T-helper 1 cell treated with Interleukin-12 subunit alpha and Interleukin-12 subunit beta and Interleukin-4 antibody, amounts not matched to agents 30 ng/mL and 1 ng/mL, for 36 hours (primary cell): Measurements from ENCODE around the gene TEFM. TPM values are rescaled to one million over a fixed set of nuclear protein-coding genes. Genes with fewer than 3 reads are reported as not detected.
"Not testable (repeated sequence)": the region's sequence is repeated elsewhere in the genome, so short reads cannot be mapped to it uniquely, and the experiment has no call there.

Experiments used
- intact Hi-C: fragments of 100-400 bp; cut with micrococcal nuclease; formaldehyde crosslinking; loops from one replicate; pipeline ENCODE4 v1.15.1; 2024
- total RNA-seq: library from RNA; stranded (reverse); gene quantifications from 2 replicates; pipeline ENCODE4 v1.2.3, GENCODE V29; 2022

TEFM gene
- total RNA-seq, 1 donor from 2014 or later: 13.7 TPM

DNA sequence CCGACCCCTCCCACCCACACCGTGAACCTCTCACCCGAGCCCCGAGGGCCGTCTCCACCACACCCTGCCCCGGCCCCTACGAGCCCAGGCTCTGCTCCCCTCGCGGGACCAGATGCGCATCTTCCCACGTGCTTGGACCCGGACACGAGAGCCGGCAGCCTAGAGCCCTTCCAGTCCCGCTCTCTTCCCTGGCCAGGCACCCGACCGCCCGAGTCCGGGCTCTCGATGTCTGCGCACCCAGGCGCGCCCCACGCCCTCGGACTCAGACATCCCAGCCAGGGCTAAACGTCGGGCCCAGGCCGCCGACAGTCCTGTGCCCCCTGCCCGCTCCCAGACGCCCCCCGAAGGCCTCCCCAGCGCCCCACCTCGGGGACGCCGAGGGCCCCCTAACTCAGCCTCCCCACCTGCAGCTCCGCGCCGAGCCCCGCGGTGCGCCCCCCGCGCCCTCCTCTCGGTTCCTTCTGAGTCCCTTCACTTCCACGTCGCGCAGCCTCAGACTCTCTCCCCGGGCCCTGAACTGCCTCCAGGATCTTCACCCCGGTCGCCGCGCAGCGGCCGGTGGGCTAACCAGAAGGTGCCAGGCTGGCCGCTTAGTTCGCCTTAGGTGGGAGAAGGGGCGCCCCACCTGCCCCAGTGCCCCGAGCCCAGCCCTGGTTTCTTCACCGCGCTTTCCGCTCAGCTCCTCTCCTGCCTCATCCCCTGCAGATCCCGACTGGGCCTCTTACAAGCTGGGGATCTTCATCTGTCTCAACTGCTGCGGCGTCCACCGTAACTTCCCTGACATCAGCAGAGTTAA is 16.4 kb upstream of the TEFM start:
- intact Hi-C loops: no loop called here

DNA sequence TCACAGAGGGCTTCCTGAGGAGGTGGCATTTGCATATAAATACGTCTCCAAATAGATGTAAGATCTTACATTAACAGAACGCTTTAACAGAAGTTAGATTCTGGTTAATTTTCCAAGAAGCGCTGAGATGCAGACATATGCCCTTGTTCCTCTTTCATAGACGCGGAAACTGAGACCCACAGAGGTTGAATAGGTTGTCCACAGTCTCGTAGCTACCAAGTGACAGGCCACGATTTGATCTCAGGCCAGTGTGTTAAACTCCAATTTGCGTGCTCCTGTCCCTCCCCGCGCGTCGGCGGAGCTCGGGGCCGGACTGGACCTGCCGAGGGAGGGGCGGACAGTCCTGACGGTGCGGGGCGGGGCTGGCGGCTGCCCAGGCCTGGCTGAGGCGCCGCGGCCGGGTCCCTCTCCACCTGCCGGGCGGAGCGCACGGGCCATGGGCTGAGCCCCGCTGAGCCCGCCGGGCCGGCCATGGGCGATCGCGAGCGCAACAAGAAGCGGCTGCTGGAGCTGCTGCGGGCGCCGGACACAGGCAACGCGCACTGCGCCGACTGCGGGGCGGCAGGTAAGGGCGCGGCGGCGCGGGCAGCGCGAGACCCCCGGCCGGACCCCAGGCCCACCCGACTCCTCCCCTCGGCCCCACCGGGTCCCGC is 15.6 kb upstream of the TEFM start, which contains the start of gene ADAP2:
Gene ADAP2, plus strand, starts transcription at position 402 of the 653 bp plus-strand sequence. Its CDS starts 70 bp downstream, at position 472.
- intact Hi-C loops: no loop called here

DNA sequence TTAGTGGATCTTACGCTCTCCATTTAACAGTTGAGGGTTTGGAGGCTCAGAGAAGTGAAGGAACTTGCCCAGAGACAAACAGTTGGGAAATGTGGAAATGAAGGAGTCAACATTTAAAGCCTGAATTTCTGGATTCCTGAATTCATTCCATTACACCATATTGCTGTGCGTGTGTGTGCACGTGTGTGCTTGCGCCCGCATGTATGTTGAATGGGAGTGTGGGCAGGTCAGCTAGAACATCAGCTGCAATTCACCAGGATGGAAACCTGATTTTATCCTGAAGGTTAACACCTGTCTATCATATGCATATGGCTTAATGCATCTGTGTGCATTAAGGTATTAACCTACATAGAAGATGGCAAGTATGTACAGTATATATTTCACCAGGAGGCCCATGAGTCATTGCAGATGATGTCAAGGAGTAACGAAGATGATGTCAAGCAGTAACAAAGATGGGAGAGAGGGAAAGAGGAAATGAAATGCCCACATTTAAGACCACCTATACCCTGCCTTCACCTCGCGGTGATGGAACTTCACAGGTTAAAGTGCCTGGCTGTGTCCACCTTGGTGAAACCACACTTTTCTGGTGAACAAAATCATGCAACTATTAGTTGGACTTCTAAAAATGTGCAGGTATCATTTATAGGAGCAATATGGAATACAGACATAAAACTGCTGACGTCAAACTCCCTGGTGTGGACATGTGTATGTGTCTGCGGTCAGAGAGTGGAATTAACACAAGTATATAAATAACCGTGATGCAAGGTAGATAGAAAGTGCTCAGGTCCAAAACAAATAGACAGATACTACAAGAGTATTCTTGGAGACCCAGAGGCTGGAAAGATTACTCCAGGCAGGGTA is 14.9 kb upstream of the TEFM start:
- intact Hi-C loops: no loop called here

DNA sequence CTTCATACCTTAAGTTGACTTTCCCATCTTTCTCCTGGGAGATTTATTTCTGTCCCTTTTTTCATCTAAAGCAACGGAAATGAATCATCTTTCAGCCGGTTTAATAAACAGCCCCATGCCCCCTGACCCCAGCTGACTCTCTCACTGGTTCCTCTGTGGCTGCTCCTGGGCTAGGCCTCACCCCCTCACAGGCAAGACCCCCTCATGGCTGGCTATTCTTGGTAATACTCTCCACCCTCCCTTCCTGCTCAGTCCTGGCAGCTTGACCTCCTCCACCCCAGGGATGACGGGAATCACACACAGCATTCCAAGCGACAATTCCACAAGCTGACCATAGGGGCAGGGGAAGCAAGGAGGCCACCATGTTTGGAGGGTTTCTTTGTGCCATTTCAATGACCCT is 14.2 kb upstream of the TEFM start:
- intact Hi-C loops: no loop called here

DNA sequence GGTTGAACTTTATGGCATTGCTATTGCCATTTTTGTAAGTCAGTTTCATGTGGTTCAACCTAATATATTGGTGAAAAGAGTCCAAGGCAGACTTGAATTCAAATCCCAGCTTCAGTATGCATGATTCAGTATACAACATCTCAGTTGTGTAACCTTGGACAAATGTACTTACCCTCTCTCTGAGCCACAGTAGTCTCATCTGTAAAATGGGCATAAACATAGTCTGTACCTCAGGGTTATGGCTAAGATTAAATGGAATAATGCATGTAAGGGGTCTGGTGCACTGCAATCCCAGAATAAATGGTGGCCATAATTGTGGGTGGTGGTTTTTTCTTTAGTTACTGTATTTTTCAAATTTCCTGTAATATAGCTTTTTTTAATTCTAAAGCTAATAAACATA is 11.0 kb upstream of the TEFM start:
- intact Hi-C loops: no loop called here

DNA sequence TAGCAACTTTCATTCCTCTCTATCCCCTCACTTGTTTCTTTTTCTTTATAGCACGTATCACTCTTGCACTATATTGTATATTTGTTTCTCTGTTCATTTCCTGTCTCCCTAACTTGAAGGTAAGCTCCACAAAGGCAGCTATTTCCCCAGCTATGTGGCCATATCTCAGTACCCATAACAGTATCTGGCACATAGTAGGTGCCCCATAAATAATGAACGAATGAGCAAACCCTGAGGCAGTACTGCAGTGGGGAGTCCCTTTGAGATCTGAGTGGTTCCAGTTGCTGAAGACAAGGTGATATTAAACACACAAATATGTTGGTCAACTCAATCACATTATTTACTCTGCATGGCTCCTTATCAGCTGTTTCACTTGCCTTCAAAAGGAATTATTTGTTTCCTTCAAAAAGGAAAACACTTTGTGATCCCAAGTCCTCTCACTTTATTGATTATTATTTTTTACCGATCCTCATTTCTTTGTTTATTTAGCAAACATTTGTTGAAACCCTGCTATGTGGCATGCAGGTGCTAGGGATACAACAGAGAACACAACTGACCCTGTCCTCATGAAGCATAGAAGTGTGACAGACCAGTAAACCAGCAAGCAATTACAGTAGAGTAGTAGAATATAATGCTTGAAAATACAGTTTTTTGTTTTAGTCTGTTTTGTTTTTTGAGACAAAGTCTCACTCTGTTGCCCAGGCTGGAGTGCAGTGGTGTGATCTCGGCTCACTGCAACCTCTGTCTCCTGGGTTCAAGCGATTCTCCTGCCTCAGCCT is 10.0 kb upstream of the TEFM start:
- intact Hi-C loops: no loop called here

DNA sequence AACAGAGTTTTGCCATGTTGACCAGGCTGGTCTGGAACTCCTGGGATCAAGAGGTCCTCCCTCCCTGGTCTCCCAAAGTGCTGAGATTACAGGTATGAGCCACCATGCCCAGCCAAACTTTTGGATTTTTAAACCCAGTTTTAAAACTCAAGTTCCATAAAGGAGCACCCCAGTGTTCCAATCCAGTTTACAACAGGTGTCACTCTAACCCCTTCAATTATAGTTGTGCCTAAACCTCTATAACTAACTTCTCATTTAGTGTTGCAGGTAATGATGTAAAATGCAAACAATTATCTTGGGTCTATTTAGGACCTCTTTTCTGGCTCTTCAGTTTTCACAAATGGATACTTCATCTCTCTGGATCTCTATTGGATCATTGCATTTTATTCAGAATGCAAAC is 7.9 kb upstream of the TEFM start:
- intact Hi-C loops: no loop called here

DNA sequence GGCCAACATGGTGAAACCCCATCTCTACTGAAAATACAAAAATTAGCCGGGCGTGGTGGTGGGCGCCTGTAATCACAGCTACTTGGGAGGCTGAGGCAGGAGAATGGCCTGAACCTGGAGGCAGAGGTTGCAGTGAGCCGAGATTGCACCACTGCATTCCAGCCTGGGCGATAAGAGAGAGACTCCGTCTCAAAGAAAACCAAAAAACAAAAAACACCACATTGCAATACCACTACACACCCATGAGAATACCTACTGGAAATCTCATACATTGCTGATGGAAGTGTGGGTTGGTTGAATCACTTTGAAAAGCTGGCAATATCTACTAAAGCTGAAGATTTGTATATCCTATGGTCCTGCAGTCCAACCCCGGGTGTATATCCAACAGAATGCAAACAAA is 4.1 kb upstream of the TEFM start:
- intact Hi-C loops: not testable (repeated sequence)

DNA sequence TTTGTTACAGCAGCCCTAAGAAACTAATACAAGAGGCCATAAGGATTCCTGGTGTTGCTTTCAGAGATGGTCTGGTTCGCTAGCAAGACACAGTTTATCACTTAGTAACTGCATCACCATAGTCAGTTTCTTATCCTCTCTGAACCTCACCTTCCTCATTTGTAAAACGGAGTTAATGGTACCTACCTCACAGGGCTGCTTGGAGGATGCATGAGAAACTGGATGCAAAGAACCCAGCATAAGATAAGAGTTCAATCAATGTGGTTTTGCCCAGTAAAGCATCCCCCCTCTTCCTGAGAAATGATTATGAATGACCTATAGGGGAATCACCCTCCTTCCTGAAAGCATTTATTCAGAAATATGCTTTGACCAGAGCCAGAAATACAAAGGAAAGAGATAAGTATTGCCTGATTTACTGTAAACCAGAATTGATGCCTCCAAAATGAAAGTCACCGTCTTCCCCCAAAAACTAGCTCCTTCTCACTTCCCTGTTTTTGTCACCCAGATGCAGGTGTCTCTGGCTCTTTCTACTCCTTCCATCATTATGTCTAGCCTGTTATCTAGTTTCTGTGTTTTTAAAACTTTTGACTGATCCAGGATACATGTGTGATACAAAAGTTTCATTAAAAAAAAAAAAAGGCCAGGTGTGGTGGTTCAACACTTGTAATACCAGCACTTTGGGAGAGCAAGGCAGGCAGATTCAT is 2.8 kb upstream of the TEFM start:
- intact Hi-C loops: loop anchor here (5.0 to 10.0 kb wide), 2 partner anchors 156 to 403 kb away; partner anchors contain the start of gene EVI2B

DNA sequence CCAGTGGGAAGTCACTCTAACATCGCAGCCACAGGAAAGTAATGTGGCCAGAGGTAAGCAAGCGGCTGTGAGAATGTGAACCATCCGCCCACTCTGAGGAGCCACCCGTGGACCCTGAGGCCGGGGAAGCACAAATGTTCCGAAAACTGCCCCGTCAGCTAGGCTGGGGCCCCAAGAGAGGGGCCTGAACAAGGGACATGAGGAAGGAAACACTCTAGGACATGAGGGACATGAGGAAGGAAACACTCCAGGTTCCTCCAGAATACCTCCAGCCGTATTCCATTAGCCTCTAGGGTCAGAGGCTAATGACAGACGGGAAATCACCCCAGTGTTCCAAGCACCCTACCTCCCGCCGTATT is 317 bp downstream of the TEFM start:
- intact Hi-C loops: loop anchor here (1.0 to 10.0 kb wide), 8 partner anchors 65 to 996 kb away; partner anchors contain the start of genes EVI2B, NF1 and UTP6

DNA sequence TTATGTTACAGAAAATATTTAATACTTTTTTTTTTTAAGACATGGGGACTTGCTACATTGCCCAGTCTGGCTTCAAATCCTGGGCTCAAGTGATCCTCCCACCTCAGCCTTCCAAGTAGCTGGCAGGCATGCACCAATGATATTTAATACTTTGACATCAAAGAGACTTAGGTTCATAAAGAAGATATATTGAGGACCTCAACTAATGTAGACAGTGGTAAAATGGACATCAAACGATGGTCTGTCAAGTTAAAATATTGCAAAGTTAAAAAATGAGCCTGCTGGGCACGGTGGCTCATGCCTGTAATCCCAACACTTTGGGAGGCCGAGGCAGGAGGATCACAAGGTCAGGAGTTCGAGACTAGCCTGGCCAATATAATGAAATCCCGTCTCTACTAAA is 8.7 kb downstream of the TEFM start:
- intact Hi-C loops: no loop called here

DNA sequence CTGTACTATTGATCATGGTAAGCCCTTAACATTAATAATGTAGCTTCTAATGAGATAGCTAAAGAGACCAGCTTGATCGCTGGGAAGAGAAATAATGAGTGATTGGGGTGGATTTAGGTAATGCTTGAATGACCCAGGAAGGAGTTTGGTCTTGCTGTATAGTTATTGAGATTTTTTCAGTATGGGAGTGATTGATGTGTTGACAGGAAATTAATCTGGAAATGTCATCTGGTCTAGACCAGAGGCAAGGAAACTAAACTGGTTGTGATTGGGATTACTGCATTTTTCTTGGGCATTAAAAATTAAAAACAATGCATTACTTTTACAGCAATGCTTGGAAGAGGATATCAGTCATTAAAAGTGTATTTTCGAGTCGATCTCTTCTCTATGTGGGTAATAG is 11.8 kb downstream of the TEFM start:
- intact Hi-C loops: no loop called here

DNA sequence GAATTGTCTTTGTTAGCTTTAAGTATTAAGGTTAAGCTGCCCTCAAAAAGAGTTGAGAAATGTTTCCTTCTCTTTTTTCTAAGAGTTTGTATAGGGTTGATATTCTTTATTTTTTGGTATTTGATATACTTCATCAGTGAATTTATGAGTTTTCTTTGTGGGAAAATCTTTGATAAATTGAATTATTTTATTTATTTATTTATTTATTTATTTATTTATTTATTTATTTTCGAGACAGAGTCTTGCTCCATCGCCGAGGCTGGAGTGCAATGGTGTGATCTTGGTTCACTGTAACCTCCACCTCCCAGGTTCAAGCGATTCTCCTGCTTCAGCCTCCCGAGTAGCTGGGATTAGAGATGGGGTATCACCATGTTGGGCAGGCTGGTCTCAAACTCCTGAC is 19.9 kb downstream of the TEFM start:
- intact Hi-C loops: no loop called here

DNA sequence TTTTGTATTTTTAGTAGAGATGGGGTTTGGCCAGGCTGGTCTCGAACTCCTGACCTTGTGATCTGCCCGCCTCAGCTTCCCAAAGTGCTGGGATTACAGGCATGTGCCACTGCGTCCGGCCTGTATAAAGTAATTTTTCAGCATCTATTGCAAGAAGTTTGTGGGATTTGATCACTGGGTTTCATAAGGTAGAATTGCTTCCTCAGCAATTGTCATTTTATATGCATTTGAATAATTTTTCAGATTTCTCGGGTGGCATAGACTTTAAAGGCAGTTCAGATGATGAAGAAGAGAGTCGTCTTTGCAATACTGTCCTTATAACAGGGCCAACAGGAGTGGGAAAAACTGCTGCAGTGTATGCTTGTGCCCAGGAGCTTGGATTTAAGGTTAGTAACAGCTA is 37.0 kb downstream of the TEFM start:
- intact Hi-C loops: no loop called here

DNA sequence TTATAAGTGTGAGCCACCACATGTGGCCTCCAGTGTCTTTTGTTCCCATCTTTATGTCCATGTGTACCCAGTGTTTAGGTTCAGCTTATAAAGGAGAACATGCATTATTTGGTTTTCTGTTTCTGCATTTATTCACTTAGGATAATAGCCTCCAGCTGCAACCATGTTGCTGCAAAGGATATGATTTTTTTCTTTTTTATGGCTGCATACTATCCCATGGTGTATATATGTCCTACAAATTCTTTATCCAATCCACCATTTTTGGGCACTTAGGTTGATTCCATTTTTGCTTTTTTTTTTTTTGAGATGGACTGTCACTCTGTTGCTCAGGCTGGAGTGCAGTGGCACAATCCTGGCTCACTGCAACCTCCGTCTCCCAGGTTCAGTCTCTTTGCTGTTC is 41.4 kb downstream of the TEFM start:
- intact Hi-C loops: no loop called here

DNA sequence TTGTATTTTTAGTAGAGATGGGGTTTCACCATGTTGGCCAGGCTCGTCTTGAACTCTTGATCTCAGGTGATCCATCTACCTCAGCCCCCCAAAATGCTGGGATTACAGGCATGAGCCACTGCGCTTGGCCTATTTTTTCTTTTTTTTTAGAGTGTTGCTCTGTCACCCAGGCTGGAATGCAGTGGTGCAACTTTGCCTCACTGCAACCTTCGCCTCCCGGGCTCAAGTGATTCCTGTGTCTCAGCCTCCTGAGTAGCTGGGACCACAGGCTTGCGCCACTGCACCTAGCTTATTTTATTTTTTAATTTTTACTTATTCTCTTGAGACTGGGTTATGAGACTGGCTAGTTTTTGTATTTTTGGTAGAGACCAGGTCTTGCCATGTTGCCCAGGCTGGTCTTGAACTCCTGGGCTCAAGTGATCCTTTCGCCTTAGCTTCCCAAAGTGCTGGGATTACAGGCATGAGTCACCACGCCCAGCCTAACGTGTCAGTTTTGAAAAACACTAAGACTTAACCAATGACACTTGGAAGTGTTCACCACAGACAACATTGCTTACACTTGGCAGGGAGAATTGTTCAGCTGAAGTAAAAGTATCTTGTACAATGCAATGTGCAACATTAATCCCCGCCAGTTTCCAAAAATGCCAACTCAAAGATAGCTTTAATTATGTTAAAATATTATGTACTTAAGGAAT is 47.3 kb downstream of the TEFM start:
- intact Hi-C loops: no loop called here

DNA sequence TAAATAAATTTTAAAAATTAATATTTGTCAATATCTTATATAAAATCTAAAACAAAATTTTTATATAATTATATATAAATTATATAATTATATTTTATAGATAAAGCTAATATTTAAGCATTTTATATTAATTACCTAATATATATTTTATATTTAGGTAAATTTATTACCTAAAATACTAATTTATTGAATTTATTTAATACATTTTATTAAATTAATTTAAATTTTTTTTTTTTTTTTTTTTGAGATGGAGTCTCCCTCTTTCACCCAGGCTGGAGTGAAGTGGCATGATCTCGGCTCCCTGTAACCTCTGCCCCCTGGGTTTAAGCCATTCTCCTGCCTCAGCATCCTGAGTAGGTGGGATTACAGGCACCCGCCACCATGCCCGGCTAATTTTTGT is 51.9 kb downstream of the TEFM start:
- intact Hi-C loops: no loop called here
